Measurements from ENCODE around the gene RBM4.

Gene RBM4

GRCh38 chr11:66616379-66617154 lies 21.9 kb upstream of the RBM4 start, which contains the start of gene RBM14:
Gene RBM14, plus strand, starts transcription at chr11:66616630. Its CDS starts 91 bp downstream, at chr11:66616721.
- DNase-seq (ENCODE audit: low read depth): peak; percentile 99
- TF ChIP-seq, protein P1, sequence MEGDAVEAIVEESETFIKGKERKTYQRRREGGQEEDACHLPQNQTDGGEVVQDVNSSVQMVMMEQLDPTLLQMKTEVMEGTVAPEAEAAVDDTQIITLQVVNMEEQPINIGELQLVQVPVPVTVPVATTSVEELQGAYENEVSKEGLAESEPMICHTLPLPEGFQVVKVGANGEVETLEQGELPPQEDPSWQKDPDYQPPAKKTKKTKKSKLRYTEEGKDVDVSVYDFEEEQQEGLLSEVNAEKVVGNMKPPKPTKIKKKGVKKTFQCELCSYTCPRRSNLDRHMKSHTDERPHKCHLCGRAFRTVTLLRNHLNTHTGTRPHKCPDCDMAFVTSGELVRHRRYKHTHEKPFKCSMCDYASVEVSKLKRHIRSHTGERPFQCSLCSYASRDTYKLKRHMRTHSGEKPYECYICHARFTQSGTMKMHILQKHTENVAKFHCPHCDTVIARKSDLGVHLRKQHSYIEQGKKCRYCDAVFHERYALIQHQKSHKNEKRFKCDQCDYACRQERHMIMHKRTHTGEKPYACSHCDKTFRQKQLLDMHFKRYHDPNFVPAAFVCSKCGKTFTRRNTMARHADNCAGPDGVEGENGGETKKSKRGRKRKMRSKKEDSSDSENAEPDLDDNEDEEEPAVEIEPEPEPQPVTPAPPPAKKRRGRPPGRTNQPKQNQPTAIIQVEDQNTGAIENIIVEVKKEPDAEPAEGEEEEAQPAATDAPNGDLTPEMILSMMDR (conservative IDR thresholded peaks at IDR 0.05; ENCODE audit: control insufficient read depth, insufficient read depth, low read depth, low read length): no peak

DNA sequence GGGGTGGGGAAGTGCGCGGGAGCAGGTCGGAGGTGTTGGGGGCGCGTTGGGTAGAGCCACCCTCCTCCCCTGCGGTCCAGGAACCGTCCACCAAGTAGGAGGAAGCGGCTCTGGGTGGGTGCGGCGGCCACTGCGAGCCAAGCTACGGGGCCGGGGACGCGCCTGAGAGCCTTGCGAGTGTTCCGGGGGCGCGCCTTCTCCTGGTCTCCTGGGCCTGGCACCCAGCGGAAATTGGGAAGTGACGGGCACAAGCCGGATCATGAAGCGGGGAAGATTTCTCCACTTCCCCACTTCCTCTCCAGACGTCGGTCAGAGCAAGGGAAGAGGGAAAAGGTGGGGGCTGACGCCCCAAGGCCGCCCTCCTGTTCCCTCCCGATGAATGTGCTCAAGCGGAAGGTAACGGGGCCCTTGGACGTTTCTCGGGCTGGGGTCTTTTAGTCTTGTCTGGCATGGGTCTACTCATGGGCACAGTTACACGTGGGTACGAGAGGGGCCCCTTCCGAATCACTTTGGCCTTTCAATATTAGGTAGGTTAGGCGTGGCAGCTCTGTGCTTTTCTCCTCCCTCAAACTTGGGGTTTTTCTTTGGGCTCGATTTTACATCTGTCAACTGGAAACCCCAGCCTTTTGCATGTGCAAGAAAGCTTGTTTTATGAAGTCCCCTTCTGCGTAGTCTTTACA lies 21.2 kb upstream of the RBM4 start:
- peak; percentile 49 for DNase-seq (ENCODE audit: low read depth)
- TF ChIP-seq, protein P1 (conservative IDR thresholded peaks at IDR 0.05; ENCODE audit: control insufficient read depth, insufficient read depth, low read depth, low read length): no peak

More at GRCh38 chr11:66616379-66617154, 21.9 kb upstream of the RBM4 start, which contains the start of gene RBM14:
- H3K4me3 ChIP-seq (ENCODE audit: control insufficient read depth, low read depth, low read length): peak within 1 kb of the TSS; percentile 98

GRCh38 chr11:66619080-66619554 lies 19.4 kb upstream of the RBM4 start:
- DNase-seq (ENCODE audit: low read depth): peak; percentile 58
- TF ChIP-seq, protein P1 (conservative IDR thresholded peaks at IDR 0.05; ENCODE audit: control insufficient read depth, insufficient read depth, low read depth, low read length): no peak
- peak overlapping the region; percentile 98 for H3K4me3 ChIP-seq (ENCODE audit: control insufficient read depth, low read depth, low read length)

More for the DNA sequence above, 21.2 kb upstream of the RBM4 start:
- peak overlapping the region; percentile 98 for H3K4me3 ChIP-seq (ENCODE audit: control insufficient read depth, low read depth, low read length)

- TF ChIP-seq, protein P1 (conservative IDR thresholded peaks at IDR 0.05; ENCODE audit: control insufficient read depth, insufficient read depth, low read depth, low read length): no peak
- no peak overlapping the region for H3K4me3 ChIP-seq (ENCODE audit: control insufficient read depth, low read depth, low read length)
- no peak for DNase-seq (ENCODE audit: low read depth)
Observed at GRCh38 chr11:66624450-66624849, 14.1 kb upstream of the RBM4 start.

DNA sequence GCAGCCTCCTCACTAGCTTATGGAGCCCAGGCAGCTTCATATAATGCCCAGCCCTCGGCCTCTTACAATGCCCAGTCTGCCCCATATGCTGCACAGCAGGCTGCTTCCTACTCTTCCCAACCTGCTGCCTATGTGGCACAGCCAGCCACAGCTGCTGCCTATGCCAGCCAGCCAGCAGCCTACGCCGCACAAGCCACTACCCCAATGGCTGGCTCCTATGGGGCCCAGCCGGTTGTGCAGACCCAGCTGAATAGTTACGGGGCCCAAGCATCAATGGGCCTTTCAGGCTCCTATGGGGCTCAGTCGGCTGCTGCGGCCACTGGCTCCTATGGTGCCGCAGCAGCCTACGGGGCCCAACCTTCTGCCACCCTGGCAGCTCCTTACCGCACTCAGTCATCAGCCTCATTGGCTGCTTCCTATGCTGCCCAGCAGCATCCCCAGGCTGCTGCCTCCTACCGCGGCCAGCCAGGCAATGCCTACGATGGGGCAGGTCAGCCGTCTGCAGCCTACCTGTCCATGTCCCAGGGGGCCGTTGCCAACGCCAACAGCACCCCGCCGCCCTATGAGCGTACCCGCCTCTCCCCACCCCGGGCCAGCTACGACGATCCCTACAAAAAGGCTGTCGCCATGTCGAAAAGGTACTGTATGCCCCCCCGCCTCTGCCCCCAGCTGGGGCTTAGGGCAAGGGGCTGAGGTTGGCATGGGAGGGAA lies 13.3 kb upstream of the RBM4 start:
- no peak for DNase-seq (ENCODE audit: low read depth)
- no peak overlapping the region for H3K4me3 ChIP-seq (ENCODE audit: control insufficient read depth, low read depth, low read length)
- TF ChIP-seq, protein P1 (conservative IDR thresholded peaks at IDR 0.05; ENCODE audit: control insufficient read depth, insufficient read depth, low read depth, low read length): no peak

GRCh38 chr11:66625752-66626149 lies 12.8 kb upstream of the RBM4 start:
- DNase-seq (ENCODE audit: low read depth): no peak
- TF ChIP-seq, protein P1 (conservative IDR thresholded peaks at IDR 0.05; ENCODE audit: control insufficient read depth, insufficient read depth, low read depth, low read length): no peak
- no peak overlapping the region for H3K4me3 ChIP-seq (ENCODE audit: control insufficient read depth, low read depth, low read length)

Measured in fibroblast of mammary gland (primary cell).